ENCODE results near the gene FGFBP3. TPM values are rescaled to one million over a fixed set of nuclear protein-coding genes. Genes with fewer than 3 reads are reported as not detected.

FGFBP3 gene
- total and polyA plus RNA-seq, 2 experiments from 2014 or later: 65.7 to 73.9 TPM

DNA sequence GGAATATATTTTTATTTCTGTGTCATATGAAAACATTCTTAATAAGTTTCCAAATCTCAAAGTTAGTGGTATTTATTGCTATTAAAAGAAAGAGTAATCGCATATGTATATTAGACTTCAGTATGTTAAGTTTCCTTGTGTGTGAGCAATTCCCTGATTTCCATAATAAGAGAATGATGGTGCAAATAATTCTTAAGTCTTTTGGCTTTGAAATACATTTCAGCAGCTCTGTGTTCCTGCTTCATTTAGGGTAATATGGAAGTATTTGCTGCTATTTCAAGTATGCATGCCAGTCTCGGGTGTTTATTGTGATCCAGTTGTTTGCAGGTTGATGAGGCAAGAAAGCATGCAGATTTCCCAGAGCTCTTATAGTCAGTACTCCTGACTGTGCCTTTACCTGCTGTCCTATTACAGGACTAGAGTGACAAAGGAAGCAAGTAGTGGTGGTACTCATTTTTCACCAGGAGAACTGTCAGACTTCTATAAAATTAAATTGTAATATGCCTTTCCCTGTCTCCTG lies 43.7 kb downstream of the FGFBP3 start (continued):
- TF ChIP-seq, protein P1, sequence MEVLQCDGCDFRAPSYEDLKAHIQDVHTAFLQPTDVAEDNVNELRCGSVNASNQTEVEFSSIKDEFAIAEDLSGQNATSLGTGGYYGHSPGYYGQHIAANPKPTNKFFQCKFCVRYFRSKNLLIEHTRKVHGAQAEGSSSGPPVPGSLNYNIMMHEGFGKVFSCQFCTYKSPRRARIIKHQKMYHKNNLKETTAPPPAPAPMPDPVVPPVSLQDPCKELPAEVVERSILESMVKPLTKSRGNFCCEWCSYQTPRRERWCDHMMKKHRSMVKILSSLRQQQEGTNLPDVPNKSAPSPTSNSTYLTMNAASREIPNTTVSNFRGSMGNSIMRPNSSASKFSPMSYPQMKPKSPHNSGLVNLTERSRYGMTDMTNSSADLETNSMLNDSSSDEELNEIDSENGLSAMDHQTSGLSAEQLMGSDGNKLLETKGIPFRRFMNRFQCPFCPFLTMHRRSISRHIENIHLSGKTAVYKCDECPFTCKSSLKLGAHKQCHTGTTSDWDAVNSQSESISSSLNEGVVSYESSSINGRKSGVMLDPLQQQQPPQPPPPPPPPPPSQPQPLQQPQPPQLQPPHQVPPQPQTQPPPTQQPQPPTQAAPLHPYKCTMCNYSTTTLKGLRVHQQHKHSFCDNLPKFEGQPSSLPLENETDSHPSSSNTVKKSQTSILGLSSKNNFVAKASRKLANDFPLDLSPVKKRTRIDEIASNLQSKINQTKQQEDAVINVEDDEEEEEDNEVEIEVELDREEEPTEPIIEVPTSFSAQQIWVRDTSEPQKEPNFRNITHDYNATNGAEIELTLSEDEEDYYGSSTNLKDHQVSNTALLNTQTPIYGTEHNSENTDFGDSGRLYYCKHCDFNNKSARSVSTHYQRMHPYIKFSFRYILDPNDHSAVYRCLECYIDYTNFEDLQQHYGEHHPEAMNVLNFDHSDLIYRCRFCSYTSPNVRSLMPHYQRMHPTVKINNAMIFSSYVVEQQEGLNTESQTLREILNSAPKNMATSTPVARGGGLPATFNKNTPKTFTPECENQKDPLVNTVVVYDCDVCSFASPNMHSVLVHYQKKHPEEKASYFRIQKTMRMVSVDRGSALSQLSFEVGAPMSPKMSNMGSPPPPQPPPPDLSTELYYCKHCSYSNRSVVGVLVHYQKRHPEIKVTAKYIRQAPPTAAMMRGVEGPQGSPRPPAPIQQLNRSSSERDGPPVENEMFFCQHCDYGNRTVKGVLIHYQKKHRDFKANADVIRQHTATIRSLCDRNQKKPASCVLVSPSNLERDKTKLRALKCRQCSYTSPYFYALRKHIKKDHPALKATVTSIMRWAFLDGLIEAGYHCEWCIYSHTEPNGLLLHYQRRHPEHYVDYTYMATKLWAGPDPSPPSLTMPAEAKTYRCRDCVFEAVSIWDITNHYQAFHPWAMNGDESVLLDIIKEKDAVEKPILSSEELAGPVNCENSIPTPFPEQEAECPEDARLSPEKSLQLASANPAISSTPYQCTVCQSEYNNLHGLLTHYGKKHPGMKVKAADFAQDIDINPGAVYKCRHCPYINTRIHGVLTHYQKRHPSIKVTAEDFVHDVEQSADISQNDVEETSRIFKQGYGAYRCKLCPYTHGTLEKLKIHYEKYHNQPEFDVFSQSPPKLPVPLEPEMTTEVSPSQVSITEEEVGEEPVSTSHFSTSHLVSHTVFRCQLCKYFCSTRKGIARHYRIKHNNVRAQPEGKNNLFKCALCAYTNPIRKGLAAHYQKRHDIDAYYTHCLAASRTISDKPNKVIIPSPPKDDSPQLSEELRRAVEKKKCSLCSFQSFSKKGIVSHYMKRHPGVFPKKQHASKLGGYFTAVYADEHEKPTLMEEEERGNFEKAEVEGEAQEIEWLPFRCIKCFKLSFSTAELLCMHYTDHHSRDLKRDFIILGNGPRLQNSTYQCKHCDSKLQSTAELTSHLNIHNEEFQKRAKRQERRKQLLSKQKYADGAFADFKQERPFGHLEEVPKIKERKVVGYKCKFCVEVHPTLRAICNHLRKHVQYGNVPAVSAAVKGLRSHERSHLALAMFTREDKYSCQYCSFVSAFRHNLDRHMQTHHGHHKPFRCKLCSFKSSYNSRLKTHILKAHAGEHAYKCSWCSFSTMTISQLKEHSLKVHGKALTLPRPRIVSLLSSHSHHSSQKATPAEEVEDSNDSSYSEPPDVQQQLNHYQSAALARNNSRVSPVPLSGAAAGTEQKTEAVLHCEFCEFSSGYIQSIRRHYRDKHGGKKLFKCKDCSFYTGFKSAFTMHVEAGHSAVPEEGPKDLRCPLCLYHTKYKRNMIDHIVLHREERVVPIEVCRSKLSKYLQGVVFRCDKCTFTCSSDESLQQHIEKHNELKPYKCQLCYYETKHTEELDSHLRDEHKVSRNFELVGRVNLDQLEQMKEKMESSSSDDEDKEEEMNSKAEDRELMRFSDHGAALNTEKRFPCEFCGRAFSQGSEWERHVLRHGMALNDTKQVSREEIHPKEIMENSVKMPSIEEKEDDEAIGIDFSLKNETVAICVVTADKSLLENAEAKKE (CRISPR knock-in tag; IDR thresholded peaks at IDR 0.05): no peak

DNA sequence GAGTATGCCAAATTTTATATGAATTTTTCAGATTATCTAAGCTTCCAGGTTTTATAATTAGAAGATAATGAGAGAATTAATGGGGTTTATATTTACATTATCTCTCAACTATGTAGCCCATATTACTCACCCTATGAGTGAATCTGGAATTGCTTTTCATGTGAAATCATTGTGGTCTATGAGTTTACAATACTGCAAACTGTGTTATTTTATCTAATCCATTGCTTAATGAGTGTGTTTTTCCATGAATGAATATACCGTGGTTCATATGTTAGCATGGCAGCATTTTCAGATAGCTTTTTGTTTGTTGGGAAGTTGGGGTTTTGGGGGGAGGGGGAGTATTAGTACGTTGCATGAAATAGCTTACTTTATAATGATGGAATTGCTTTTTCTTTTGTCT lies 44.5 kb downstream of the FGFBP3 start:
- Mint-ChIP-seq H3K9me3 (no peaks in the 10 kb centered on the region), H3K36me3 (ENCODE audit: low read depth) (peaks cover 22% of the 10 kb centered on the region; the same call in 2 of the 3 replicates), H3K4me3 (no peak overlapping the region), H3K27me3 (ENCODE audit: insufficient read depth, low read depth, poor library complexity) (peaks cover 3% of the 10 kb centered on the region), H3K27ac (peak overlapping the region; percentile 84), H3K4me1 (peaks cover 48% of the 10 kb centered on the region)
- Histone ChIP-seq H3K27me3 (ENCODE audit: insufficient read depth) (no peaks in the 10 kb centered on the region), H3F3A (replicated peaks; ENCODE audit: low read depth) (0 out of 2 replicates have a peak, but pooled peaks cover 11% of the 10 kb centered on the region), H3K79me2 (replicated peaks; ENCODE audit: insufficient read depth) (no peaks in the 10 kb centered on the region), H2AFZ (no peak overlapping the region), H4K20me1 (replicated peaks; ENCODE audit: insufficient read depth) (no peaks in the 10 kb centered on the region), H3K4me2 (peak overlapping the region; percentile 10; the same call in 1 of the 2 replicates), H3K27ac (ENCODE audit: low read depth) (peak overlapping the region; percentile 85), H3K4me1 (ENCODE audit: insufficient read depth) (peaks cover 51% of the 10 kb centered on the region), H3K36me3 (ENCODE audit: insufficient read depth) (no peaks in the 10 kb centered on the region; the same call in 1 of the 2 replicates), H3K9me2 (ENCODE audit: insufficient read depth) (no peaks in the 10 kb centered on the region), H3K4me3 (no peak overlapping the region)
- no peak for DNase-seq (ENCODE audit: low spot score)
- ATAC-seq: no peak
- no peak for TF ChIP-seq STAT1 (IDR thresholded peaks at IDR 0.05; ENCODE audit: unreplicated experiment)
- TF ChIP-seq JUNB (IDR thresholded peaks at IDR 0.05; ENCODE audit: unreplicated experiment): no peak
- no peak for TF ChIP-seq NANOG (IDR thresholded peaks at IDR 0.05; ENCODE audit: borderline replicate concordance)
- no peak for TF ChIP-seq CREB1 (CRISPR knock-in tag; IDR thresholded peaks at IDR 0.05; ENCODE audit: low read depth)
- TF ChIP-seq, protein P2, sequence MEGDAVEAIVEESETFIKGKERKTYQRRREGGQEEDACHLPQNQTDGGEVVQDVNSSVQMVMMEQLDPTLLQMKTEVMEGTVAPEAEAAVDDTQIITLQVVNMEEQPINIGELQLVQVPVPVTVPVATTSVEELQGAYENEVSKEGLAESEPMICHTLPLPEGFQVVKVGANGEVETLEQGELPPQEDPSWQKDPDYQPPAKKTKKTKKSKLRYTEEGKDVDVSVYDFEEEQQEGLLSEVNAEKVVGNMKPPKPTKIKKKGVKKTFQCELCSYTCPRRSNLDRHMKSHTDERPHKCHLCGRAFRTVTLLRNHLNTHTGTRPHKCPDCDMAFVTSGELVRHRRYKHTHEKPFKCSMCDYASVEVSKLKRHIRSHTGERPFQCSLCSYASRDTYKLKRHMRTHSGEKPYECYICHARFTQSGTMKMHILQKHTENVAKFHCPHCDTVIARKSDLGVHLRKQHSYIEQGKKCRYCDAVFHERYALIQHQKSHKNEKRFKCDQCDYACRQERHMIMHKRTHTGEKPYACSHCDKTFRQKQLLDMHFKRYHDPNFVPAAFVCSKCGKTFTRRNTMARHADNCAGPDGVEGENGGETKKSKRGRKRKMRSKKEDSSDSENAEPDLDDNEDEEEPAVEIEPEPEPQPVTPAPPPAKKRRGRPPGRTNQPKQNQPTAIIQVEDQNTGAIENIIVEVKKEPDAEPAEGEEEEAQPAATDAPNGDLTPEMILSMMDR (conservative IDR thresholded peaks at IDR 0.05; ENCODE audit: low read depth in 2 of 2): no peak
- TF ChIP-seq EZH2 (IDR thresholded peaks at IDR 0.05; ENCODE audit: low read depth, unreplicated experiment): no peak
- TF ChIP-seq, protein P3, sequence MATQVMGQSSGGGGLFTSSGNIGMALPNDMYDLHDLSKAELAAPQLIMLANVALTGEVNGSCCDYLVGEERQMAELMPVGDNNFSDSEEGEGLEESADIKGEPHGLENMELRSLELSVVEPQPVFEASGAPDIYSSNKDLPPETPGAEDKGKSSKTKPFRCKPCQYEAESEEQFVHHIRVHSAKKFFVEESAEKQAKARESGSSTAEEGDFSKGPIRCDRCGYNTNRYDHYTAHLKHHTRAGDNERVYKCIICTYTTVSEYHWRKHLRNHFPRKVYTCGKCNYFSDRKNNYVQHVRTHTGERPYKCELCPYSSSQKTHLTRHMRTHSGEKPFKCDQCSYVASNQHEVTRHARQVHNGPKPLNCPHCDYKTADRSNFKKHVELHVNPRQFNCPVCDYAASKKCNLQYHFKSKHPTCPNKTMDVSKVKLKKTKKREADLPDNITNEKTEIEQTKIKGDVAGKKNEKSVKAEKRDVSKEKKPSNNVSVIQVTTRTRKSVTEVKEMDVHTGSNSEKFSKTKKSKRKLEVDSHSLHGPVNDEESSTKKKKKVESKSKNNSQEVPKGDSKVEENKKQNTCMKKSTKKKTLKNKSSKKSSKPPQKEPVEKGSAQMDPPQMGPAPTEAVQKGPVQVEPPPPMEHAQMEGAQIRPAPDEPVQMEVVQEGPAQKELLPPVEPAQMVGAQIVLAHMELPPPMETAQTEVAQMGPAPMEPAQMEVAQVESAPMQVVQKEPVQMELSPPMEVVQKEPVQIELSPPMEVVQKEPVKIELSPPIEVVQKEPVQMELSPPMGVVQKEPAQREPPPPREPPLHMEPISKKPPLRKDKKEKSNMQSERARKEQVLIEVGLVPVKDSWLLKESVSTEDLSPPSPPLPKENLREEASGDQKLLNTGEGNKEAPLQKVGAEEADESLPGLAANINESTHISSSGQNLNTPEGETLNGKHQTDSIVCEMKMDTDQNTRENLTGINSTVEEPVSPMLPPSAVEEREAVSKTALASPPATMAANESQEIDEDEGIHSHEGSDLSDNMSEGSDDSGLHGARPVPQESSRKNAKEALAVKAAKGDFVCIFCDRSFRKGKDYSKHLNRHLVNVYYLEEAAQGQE (IDR thresholded peaks at IDR 0.05; ENCODE audit: unreplicated experiment): no peak
- TF ChIP-seq POLR2AphosphoS5 (IDR thresholded peaks at IDR 0.05; ENCODE audit: low read depth): no peak
- TF ChIP-seq ZNF331 (CRISPR knock-in tag; IDR thresholded peaks at IDR 0.05; ENCODE audit: low read depth): no peak
- no peak for TF ChIP-seq ZNF114 (CRISPR knock-in tag; IDR thresholded peaks at IDR 0.05)

All from GM23338 (cell line).